HepG2 (cell line): ENCODE results near the gene RGCC. TPM values are rescaled to one million over a fixed set of nuclear protein-coding genes. Genes with fewer than 3 reads are reported as not detected.
A peak's percentile ranks its signal among the peaks of the same experiment; 100 is the strongest.

Source experiments
- HMGXB4 ChIP-seq, 2 experiments: sonication (generic) in 1 of 2; formaldehyde crosslinking in 1 of 2; IDR thresholded peaks; 2 replicates each; pipeline versions ENCODE4 v1.4.0 to v1.6.1; 2018 to 2020; ENCODE audit warnings: missing genetic modification reagents in 2 of 2, borderline replicate concordance in 1 of 2, low read depth in 1 of 2, mild to moderate bottlenecking in 1 of 2, missing biosample characterization in 1 of 2
- KLF6 ChIP-seq: IDR thresholded peaks from 2 replicates; pipeline ENCODE4 v1.8.0; 2016; ENCODE audit warnings: missing biosample characterization, missing genetic modification reagents
- MAZ ChIP-seq, 2 experiments: sonication (generic) in 1 of 2; formaldehyde crosslinking in 1 of 2; IDR thresholded peaks; 2 replicates each; pipeline versions ENCODE4 v1.5.0 to v1.6.1; 2012 to 2020; ENCODE audit warnings: low read depth in 2 of 2, mild to moderate bottlenecking in 2 of 2, borderline replicate concordance in 1 of 2, improper control_type of control experiment in 1 of 2, low read length in 1 of 2, missing genetic modification reagents in 1 of 2, moderate library complexity in 1 of 2
- MTA1 ChIP-seq: sonication (generic); formaldehyde crosslinking; IDR thresholded peaks from 2 replicates; pipeline ENCODE4 v1.4.0; 2020; ENCODE audit warnings: missing genetic modification reagents, mild to moderate bottlenecking, borderline replicate concordance
- SNAI1 ChIP-seq: sonication (generic); formaldehyde crosslinking; IDR thresholded peaks from 2 replicates; pipeline ENCODE4 v1.5.0; 2020; ENCODE audit warnings: mild to moderate bottlenecking, missing genetic modification reagents, borderline replicate concordance
- ZMYM4 ChIP-seq: sonication (generic); formaldehyde crosslinking; IDR thresholded peaks from 2 replicates; pipeline ENCODE4 v1.8.1; 2023; ENCODE audit warnings: mild to moderate bottlenecking, missing genetic modification reagents
- ZNF180 ChIP-seq: sonication (generic); formaldehyde crosslinking; IDR thresholded peaks from 2 replicates; pipeline ENCODE4 v1.4.0; 2020; ENCODE audit warnings: low read depth, missing genetic modification reagents, borderline replicate concordance
- ZNF451 ChIP-seq: sonication (generic); formaldehyde crosslinking; IDR thresholded peaks from 2 replicates; pipeline ENCODE4 v1.5.0; 2020; ENCODE audit warnings: mild to moderate bottlenecking, missing genetic modification reagents
- ZNF703 ChIP-seq: sonication (generic); formaldehyde crosslinking; IDR thresholded peaks from 2 replicates; pipeline ENCODE4 v1.5.1; 2020; ENCODE audit warnings: missing genetic modification reagents, mild to moderate bottlenecking, moderate library complexity, borderline replicate concordance
- ZNF747 ChIP-seq: sonication (generic); formaldehyde crosslinking; IDR thresholded peaks from 2 replicates; pipeline ENCODE4 v1.8.1; 2023; ENCODE audit warnings: missing genetic modification reagents, mild to moderate bottlenecking, borderline replicate concordance
- polyA plus RNA-seq, 8 experiments: library from polyadenylated mRNA; depleted of rRNA in 3 of 8; stranded (reverse) in 7 of 8; unstranded in 1 of 8; fragments of >200 nt; fragmentation: Illumina TruSeq in 4 of 8; extraction: Trizol in 4 of 8; gene quantifications; 2 replicates each; pipeline versions ENCODE4 v1.2.1 to v1.2.3, GENCODE V29; 2011 to 2016; ENCODE audit warnings: low read depth in 4 of 8, missing spikeins in 1 of 8, mixed read lengths in 1 of 8; ENCODE audit not compliant: insufficient read depth in 1 of 8
- total RNA-seq, 5 experiments: library from RNA; depleted of rRNA; stranded (reverse); fragments of >200 nt; fragmentation: Illumina TruSeq; extraction: Trizol; gene quantifications; 2 replicates each; pipeline ENCODE4 v1.2.3, GENCODE V29; 2016; ENCODE audit warnings: low read depth in 1 of 5
- TF ChIP-seq, protein P1 (sequence below): sonication (generic); formaldehyde crosslinking; IDR thresholded peaks from 2 replicates; pipeline ENCODE4 v1.8.0; 2022; ENCODE audit warnings: missing genetic modification reagents, low read depth, mild to moderate bottlenecking, borderline replicate concordance

RGCC gene
- total and polyA plus RNA-seq, 2 of the 13 experiments (the other 11 are each of a cell fraction or from before 2014, with no cell fraction given) = 0.20 to 8.4 TPM

DNA sequence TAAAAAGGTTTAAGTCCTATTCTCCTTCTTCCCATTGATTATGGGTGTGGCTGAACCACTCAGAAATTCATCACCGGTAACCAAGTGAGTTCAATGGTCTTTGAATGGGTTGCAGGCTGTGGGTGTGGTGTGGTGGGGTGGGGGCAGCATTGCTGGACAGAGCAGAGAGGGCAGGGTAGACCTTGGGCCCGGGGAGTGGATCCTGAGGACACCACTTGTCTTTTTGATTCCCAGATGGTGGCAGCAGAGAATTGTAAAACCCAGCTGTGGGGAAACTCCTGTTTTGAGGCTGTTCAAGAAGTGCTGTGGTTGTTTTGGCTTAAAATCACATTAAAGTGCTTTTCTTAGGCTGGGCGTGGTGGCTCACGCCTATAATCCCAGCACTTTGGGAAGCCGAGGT lies 45.8 kb upstream of the RGCC start (continued):
- no peak for TF ChIP-seq ZMYM4 (CRISPR knock-in tag)
- TF ChIP-seq, protein P1, sequence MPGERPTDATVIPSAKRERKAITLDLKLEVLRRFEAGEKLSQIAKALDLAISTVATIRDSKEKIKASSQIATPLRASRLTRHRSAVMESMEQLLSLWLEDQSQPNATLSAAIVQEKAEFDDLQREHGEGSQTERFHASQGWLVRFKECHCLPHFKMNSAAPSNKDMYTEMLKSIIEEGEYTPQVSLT (CRISPR knock-in tag) = no peak
- no peak for TF ChIP-seq SNAI1 (CRISPR knock-in tag)
- TF ChIP-seq ZNF703 (CRISPR knock-in tag) = no peak
- TF ChIP-seq ZNF747 (CRISPR knock-in tag) = no peak
- 0 out of 4 replicates have a peak, but pooled peaks of 1 of the 2 experiments have one; percentile 19 for TF ChIP-seq HMGXB4 (CRISPR knock-in tag; IDR thresholded peaks at IDR 0.05; ENCODE audit: borderline replicate concordance in 1 of 2, low read depth in 1 of 2)
- no peak for TF ChIP-seq MAZ (IDR thresholded peaks at IDR 0.05; ENCODE audit: borderline replicate concordance, low read depth, low read length)
- 0 out of 2 replicates have a peak, but pooled peaks have one; percentile 28 for TF ChIP-seq MAZ (CRISPR knock-in tag; IDR thresholded peaks at IDR 0.05; ENCODE audit: low read depth)
- no peak for TF ChIP-seq ZNF180 (CRISPR knock-in tag)
- TF ChIP-seq KLF6 (CRISPR knock-in tag) = no peak
- no peak for TF ChIP-seq MTA1 (CRISPR knock-in tag)
- no peak for TF ChIP-seq ZNF451
